ENCODE data around the gene KRTAP5-11.
"Not testable (repeated sequence)": the region's sequence is repeated elsewhere in the genome, so short reads cannot be mapped to it uniquely, and the experiment has no call there.

Gene KRTAP5-11

GRCh38 chr11:71604798-71605488 lies 22.3 kb upstream of the KRTAP5-11 start:
- peak; percentile 40 for DNase-seq
- H3K27me3 ChIP-seq (ENCODE audit: insufficient read depth, low read depth, severe bottlenecking), result not testable (repeated sequence)

GRCh38 chr11:71603221-71603620 lies 20.5 kb upstream of the KRTAP5-11 start:
- H3K36me3 ChIP-seq; H3K27ac ChIP-seq; H3K4me3 ChIP-seq (ENCODE audit: low read depth, low read length); DNase-seq; H3K27me3 ChIP-seq (ENCODE audit: insufficient read depth, low read depth, severe bottlenecking); H3K9me3 ChIP-seq (ENCODE audit: severe bottlenecking): not testable (repeated sequence)

More at GRCh38 chr11:71604798-71605488, 22.3 kb upstream of the KRTAP5-11 start:
- not testable (repeated sequence) for H3K27ac ChIP-seq; H3K9me3 ChIP-seq (ENCODE audit: severe bottlenecking); H3K36me3 ChIP-seq; H3K4me3 ChIP-seq (ENCODE audit: low read depth, low read length)
- peak; percentile 22; the same call in 1 of the 2 replicates for TF ChIP-seq CTCF (IDR thresholded peaks at IDR 0.05; ENCODE audit: low read depth, low read length)

- H3K9me3 ChIP-seq (ENCODE audit: severe bottlenecking); H3K36me3 ChIP-seq; H3K27ac ChIP-seq; DNase-seq; H3K27me3 ChIP-seq (ENCODE audit: insufficient read depth, low read depth, severe bottlenecking); H3K4me3 ChIP-seq (ENCODE audit: low read depth, low read length): not testable (repeated sequence)
Observed at GRCh38 chr11:71589546-71589920, 6.9 kb upstream of the KRTAP5-11 start.

GRCh38 chr11:71588822-71589545 lies 6.3 kb upstream of the KRTAP5-11 start:
- H3K36me3 ChIP-seq; H3K27ac ChIP-seq; H3K27me3 ChIP-seq (ENCODE audit: insufficient read depth, low read depth, severe bottlenecking); H3K4me3 ChIP-seq (ENCODE audit: low read depth, low read length); DNase-seq; H3K9me3 ChIP-seq (ENCODE audit: severe bottlenecking): not testable (repeated sequence)

- not testable (repeated sequence) for H3K4me3 ChIP-seq (ENCODE audit: low read depth, low read length); H3K36me3 ChIP-seq; H3K27ac ChIP-seq; DNase-seq; H3K9me3 ChIP-seq (ENCODE audit: severe bottlenecking); H3K27me3 ChIP-seq (ENCODE audit: insufficient read depth, low read depth, severe bottlenecking)
Observed at GRCh38 chr11:71588314-71588713, 5.6 kb upstream of the KRTAP5-11 start.

- not testable (repeated sequence) for H3K4me3 ChIP-seq (ENCODE audit: low read depth, low read length); DNase-seq
Observed at GRCh38 chr11:71585673-71586072, 3.0 kb upstream of the KRTAP5-11 start.

GRCh38 chr11:71582969-71583368 lies 294 bp upstream of the KRTAP5-11 start:
- not testable (repeated sequence) for DNase-seq; H3K27ac ChIP-seq; H3K4me3 ChIP-seq (ENCODE audit: low read depth, low read length); H3K36me3 ChIP-seq; H3K27me3 ChIP-seq (ENCODE audit: insufficient read depth, low read depth, severe bottlenecking); H3K9me3 ChIP-seq (ENCODE audit: severe bottlenecking)

More at GRCh38 chr11:71585673-71586072, 3.0 kb upstream of the KRTAP5-11 start:
- not testable (repeated sequence) for H3K36me3 ChIP-seq; H3K27me3 ChIP-seq (ENCODE audit: insufficient read depth, low read depth, severe bottlenecking); H3K9me3 ChIP-seq (ENCODE audit: severe bottlenecking); H3K27ac ChIP-seq

GRCh38 chr11:71581826-71582225 lies 849 bp downstream of the KRTAP5-11 start:
- Histone ChIP-seq H3K27ac (no peak overlapping the region), H3K36me3 (no peaks in the 10 kb centered on the region), H3K4me3 (ENCODE audit: low read depth, low read length) (no peak overlapping the region), H3K27me3 (ENCODE audit: insufficient read depth, low read depth, severe bottlenecking) (no peaks in the 10 kb centered on the region), H3K9me3 (ENCODE audit: severe bottlenecking) (no peaks in the 10 kb centered on the region)
- no peak for DNase-seq
- TF ChIP-seq CTCF (IDR thresholded peaks at IDR 0.05; ENCODE audit: low read depth, low read length), result no peak
